Retina (tissue), 1 donor: Measurements from ENCODE around the gene ANKS6.

Experiments used
- DNase-seq: peaks from one replicate; pipeline ENCODE4 v3.0.0-alpha.2; 2016

ANKS6 gene

GRCh38 chr9:98790842-98791607 is 5.3 kb downstream of the ANKS6 start:
- DNase-seq = peak; percentile 92

GRCh38 chr9:98790134-98790841 is 6.1 kb downstream of the ANKS6 start:
- no peak for DNase-seq

- DNase-seq = no peak
Measured at GRCh38 chr9:98789483-98790133, 6.7 kb downstream of the ANKS6 start.

DNA sequence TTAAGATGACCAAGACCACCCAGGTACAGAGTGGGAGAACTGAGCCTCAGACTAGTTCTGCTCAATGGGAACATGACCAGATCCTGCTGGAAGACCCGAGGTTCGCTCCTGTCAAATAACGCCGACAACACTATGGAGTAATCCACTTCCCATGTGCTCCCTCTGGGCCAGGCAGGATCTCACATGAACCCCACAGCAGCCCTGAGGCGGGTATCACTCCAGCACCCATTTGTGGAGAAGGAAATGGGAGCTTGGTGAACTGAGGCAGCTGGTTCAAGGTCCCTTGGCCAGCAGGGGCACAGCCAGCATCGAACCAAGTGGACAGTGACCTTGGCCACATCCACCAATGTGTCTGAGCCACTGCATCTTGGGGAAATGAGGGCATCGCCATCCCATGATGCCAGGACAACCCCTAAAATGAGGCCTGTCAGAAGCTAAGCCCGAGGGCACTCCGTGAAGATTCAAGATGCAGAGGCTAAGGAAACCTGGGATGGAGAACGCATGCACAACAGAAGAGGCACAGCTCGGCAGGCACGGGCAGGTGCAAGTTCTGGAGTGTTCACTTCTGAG is 8.5 kb downstream of the ANKS6 start:
- DNase-seq = no peak

DNA sequence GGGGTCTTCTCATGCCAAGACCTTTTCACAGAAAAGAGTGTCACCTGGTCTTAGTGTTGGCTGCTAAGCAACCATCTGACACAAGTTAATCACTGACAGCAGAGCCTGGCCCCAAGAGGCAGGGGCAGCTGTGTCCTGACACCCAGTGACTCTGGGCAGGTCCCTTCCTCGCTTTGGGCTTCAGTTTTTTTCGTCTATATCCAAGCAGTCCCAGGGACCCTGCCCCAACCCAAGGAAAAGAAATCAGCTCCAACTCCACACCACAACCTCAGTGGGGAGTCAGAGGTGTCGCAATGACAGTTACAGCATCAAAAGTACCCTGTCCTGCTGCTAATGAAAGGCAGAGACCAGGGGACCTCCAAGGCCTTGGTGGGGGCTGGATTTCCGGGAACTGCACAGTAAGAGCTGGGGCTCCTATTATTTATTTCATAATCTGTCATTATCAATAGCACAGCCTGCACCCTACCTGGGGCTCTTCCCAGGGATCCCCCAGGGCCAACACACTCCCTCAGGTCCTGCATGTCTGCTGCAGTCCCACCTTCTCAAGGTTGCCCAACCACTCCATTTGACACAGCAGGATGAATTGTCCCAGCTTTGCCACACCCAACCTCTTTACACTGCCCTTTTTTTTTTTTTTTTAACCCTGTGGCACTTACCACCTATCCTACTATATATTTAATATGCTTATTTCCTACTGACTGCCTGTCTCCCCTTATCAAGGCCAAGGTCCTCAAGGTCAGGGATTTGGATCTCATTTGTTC is 9.4 kb downstream of the ANKS6 start:
- no peak for DNase-seq

- DNase-seq = no peak
Measured at GRCh38 chr9:98784831-98785806, 11.2 kb downstream of the ANKS6 start.

DNA sequence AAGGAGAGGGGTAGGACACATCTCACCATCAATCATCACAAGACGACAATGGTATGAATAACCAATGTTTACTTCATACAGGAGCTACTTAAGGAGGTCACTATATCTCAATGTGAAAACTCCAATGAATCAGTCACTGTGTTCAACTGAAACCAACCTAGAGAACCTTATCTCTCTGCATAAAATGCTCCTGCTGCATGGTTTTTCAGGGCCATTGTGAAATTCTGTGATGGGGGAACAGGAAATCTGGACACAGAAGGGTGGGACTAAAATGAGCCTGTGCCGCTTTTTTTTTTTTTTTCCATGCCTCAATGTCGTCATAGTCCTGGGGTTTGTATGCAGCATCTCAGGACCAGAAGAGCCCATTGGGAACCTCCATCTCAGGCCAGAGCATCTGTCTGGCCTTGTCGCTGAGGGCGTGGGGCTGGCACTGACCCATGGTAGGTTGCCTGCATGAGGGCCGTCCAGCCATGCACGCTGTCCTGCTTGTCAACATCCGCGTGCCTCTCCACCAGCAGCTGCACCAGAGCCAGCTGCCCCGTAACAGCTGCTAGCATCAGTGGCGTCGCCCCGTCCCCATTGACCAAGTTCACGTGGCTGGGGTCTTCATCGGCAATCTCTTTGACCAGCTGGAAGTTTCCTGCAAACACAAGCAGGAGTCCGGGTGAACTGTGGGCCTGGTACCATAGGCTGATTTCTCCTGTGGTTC is 12.7 kb downstream of the ANKS6 start:
- DNase-seq = no peak

DNA sequence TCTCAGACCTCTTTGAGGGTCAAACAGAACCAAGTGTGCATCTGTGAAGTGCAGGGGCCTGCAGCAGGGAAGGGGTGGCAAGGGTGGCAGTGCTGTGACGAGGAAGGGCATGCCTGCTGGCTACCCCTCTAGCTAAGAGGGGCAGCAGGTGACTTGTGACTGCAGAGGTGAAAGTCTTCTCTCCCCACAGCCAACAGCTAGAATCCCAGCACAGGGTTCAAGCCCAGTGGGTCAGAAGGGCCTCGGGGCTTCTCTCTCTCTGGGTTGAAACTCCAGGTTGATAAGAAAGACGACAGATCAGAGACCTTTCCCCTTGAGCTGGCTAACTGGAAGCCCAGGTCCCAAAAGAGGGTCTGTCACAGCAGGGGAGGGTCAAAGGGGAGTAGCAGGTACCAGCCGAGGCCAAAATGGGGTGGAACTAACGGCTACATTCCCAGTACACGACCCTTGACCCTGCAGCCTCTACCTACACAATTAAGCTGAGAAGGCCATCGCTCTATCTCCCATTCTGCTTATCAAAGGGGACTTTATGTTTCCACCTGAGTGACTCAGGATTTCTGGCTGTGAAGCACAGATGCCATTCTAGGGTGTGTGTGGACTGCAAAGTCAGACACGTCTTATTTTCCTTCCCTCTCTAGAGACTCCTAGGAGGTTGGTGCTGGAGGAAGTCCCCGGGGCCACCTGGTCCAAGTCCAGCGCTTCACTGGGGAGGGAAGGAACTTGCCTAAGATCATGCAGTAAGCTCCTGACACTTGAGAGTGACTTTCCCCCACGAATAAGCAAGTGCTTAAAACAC is 14.6 kb downstream of the ANKS6 start:
- no peak for DNase-seq

- no peak for DNase-seq
Measured at GRCh38 chr9:98780059-98780749, 16.2 kb downstream of the ANKS6 start.

- DNase-seq = peak; percentile 38
Measured at GRCh38 chr9:98778711-98779530, 17.4 kb downstream of the ANKS6 start.

- DNase-seq = no peak
Measured at GRCh38 chr9:98778251-98778650, 18.1 kb downstream of the ANKS6 start.

DNA sequence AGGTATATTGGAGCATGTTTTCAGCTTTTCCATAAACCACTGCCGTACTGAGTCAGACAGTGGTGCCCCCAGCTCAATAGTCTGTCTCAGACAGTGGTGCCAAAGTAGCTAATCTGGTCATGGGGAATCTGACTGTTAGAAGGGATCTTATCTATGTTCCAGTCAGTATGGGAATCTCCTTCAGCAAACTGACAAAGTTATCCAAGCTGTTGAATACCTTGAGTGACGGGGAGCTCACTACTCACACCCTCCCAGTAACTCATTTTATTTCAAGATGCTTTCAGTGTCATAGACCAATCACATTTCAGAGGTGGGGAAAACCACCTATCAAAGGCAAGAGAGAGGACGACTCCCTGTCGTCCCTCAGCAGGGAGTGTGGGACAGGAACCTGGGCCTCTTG is 18.7 kb downstream of the ANKS6 start:
- no peak for DNase-seq

DNA sequence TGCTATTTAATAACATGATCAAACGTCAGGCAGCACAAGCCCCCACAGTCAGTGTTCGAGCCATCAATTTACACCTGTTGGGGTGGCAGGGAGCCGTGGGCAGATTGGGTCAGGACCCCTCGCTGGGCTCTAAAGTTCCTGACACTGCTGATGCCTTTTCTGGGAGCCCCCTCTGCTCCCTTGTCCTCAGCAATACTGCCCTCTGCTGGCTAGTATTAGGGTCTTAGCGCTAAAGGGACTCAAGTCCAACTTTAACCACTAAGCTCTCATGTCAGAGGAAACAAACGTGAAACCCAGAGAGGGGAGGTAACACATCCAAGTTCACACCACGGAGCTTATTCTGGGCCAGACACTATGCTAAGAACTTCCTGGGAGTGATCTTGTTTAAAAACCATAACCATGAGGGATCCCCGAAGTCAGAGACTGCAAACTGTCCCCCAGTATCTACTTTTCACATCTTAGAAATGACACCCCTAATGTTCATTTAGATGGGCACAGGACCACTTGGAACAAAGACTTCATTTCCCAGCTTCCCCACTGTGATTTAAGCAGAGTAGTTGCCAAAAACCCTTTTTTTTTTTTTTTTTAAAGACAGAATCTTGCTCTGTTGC is 20.4 kb downstream of the ANKS6 start:
- DNase-seq = peak; percentile 75

- no peak for DNase-seq
Measured at GRCh38 chr9:98774746-98775145, 21.6 kb downstream of the ANKS6 start.

DNA sequence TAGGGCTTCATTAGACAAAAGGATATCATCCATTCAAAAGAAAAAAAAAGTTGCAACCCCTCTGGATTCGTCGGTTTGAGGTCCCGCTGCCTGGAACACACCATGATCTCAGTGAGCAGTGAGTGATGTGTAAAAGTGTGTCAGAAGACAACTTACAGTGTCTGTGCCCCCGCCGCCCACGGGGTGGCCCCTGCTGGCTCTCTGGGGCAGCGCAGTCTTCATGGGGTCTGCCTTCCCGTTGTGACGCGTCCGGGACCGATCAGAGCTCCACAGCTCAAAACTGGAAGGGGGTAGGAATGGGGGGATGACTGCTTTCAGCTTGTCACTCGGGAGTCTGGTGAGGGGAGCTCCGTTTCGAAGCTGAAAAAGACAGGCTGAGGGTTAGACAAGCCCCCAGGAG is 22.6 kb downstream of the ANKS6 start:
- DNase-seq = no peak

GRCh38 chr9:98772364-98773155 is 23.8 kb downstream of the ANKS6 start:
- no peak for DNase-seq

GRCh38 chr9:98771209-98771874 is 25.0 kb downstream of the ANKS6 start:
- peak; percentile 40 for DNase-seq
